Neuronal stem cell (in vitro differentiated cells): Measurements from ENCODE around the gene SPTLC3.

ENCODE experiments used
- DNase-seq: peaks from one replicate; pipeline ENCODE4 v3.0.0-alpha.2; 2013; ENCODE audit warnings: low spot score
- H2AFZ ChIP-seq: one replicate; pipeline ENCODE4 v1.6.1; 2013; ENCODE audit warnings: mild to moderate bottlenecking, low read length, inconsistent platforms
- H2AK5ac ChIP-seq: 2 replicates; pipeline ENCODE4 v1.6.1; 2013; ENCODE audit warnings: low read depth, mild to moderate bottlenecking, inconsistent platforms, low read length, moderate library complexity, mixed read lengths
- H2BK120ac ChIP-seq: 2 replicates; pipeline ENCODE4 v1.6.1; 2013; ENCODE audit warnings: low read depth, mild to moderate bottlenecking, inconsistent platforms, low read length, moderate library complexity, mixed read lengths
- H2BK12ac ChIP-seq: one replicate; pipeline ENCODE4 v1.6.1; 2013; ENCODE audit warnings: low read length, inconsistent platforms
- H2BK15ac ChIP-seq: 2 replicates; pipeline ENCODE4 v1.6.1; 2013; ENCODE audit warnings: mild to moderate bottlenecking, low read length, inconsistent platforms, mixed read lengths
- H2BK5ac ChIP-seq: one replicate; pipeline ENCODE4 v1.6.1; 2013; ENCODE audit warnings: inconsistent platforms, mild to moderate bottlenecking, low read length, moderate library complexity
- H3K14ac ChIP-seq: one replicate; pipeline ENCODE4 v1.6.1; 2013; ENCODE audit warnings: low read length, inconsistent platforms
- H3K18ac ChIP-seq: 2 replicates; pipeline ENCODE4 v1.6.1; 2013; ENCODE audit warnings: low read length, inconsistent platforms
- H3K23ac ChIP-seq: 2 replicates; pipeline ENCODE4 v1.6.1; 2013; ENCODE audit warnings: low read depth, mild to moderate bottlenecking, mixed read lengths, low read length, inconsistent platforms; ENCODE audit not compliant: poor library complexity
- H3K27ac ChIP-seq: replicated peaks from 3 replicates; pipeline ENCODE4 v1.5.1; 2013; ENCODE audit warnings: low read length, inconsistent platforms
- H3K27me3 ChIP-seq, 3 experiments: 2 replicates each; pipeline ENCODE4 v1.6.1; 2013; ENCODE audit warnings: low read length in 3 of 3, mild to moderate bottlenecking in 2 of 3, inconsistent platforms in 1 of 3, low read depth in 1 of 3, mixed read lengths in 1 of 3, moderate library complexity in 1 of 3; ENCODE audit not compliant: control insufficient read depth in 3 of 3, insufficient read depth in 3 of 3
- H3K36me3 ChIP-seq, 2 donors: replicated peaks in 1 of 2; 2 replicates each; pipeline ENCODE4 v1.6.1; 2013; ENCODE audit warnings: low read length in 2 of 2; ENCODE audit not compliant: control insufficient read depth in 2 of 2, insufficient read depth in 2 of 2
- H3K4ac ChIP-seq: 2 replicates; pipeline ENCODE4 v1.6.1; 2013; ENCODE audit warnings: inconsistent platforms, mild to moderate bottlenecking, low read length, moderate library complexity
- H3K4me1 ChIP-seq, 2 donors: 1 replicate in 1 of 2; 2 replicates in 1 of 2; pipeline ENCODE4 v1.6.1; 2013; ENCODE audit warnings: low read length in 2 of 2, low read depth in 1 of 2; ENCODE audit not compliant: control insufficient read depth in 2 of 2, insufficient read depth in 1 of 2
- H3K4me2 ChIP-seq: one replicate; pipeline ENCODE4 v1.6.1; 2013; ENCODE audit warnings: mild to moderate bottlenecking, low read length, inconsistent platforms; ENCODE audit not compliant: insufficient read depth, poor library complexity, severe bottlenecking
- H3K4me3 ChIP-seq, 2 donors: 2 replicates each; pipeline ENCODE4 v1.5.1; 2013; ENCODE audit warnings: low read length in 2 of 2, mild to moderate bottlenecking in 2 of 2, inconsistent platforms in 1 of 2, moderate library complexity in 1 of 2
- H3K79me1 ChIP-seq: one replicate; pipeline ENCODE4 v1.6.1; 2013; ENCODE audit warnings: low read depth, mild to moderate bottlenecking, inconsistent platforms, low read length, moderate library complexity
- H3K9ac ChIP-seq: one replicate; pipeline ENCODE4 v1.6.1; 2013; ENCODE audit warnings: mild to moderate bottlenecking, low read depth, low read length, inconsistent platforms; ENCODE audit not compliant: poor library complexity
- H3K9me3 ChIP-seq, 2 donors: replicated peaks in 1 of 2; 2 replicates each; pipeline versions ENCODE3 to v1.6.1; 2013; ENCODE audit warnings: low read length in 2 of 2, mild to moderate bottlenecking in 2 of 2, inconsistent platforms in 1 of 2, low read depth in 1 of 2, mixed read lengths in 1 of 2, moderate library complexity in 1 of 2; ENCODE audit not compliant: control insufficient read depth in 2 of 2, insufficient read depth in 1 of 2
- H4K8ac ChIP-seq: one replicate; pipeline ENCODE4 v1.6.1; 2013; ENCODE audit warnings: low read depth, mild to moderate bottlenecking, inconsistent platforms, low read length, moderate library complexity
- H4K91ac ChIP-seq: one replicate; pipeline ENCODE4 v1.6.1; 2013; ENCODE audit warnings: low read length, low read depth, mild to moderate bottlenecking, inconsistent platforms; ENCODE audit not compliant: poor library complexity
- WGBS, 2 donors: extraction: QIAGEN DNeasy Blood & Tissue Kit; methylation state at CpG; one replicate each; pipeline ENCODE4 v1.1.7; 2013; ENCODE audit warnings: missing lambda C conversion rate in 2 of 2, mixed read lengths in 1 of 2; ENCODE audit not compliant: insufficient read length in 2 of 2, insufficient replicate concordance in 1 of 2; ENCODE audit errors: extremely low coverage in 2 of 2; 5-methylcytosine and 5-hydroxymethylcytosine counted together

The SPTLC3 gene

DNA sequence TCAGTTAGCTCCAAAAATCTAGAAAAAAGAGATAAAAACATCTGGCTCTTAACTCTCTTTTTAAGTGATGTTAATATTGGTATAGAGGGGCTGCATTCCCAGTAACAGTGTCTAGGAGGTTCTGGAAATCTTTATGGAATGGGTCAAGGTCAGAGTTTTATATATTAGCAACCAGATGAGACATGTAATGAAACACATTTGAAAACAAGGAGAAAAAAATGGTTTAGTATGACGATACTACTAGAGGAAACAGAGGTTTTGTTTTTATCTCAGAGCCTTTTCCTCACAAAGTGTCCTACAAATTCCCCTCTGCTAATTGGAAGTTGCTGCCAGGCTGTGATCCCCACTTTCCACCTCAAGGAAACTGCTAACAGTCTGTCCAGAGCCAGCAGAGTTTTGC lies 111.7 kb downstream of the SPTLC3 start:
- Histone ChIP-seq H3K27me3 (no peaks in the 10 kb centered on the region), H2BK12ac (no peak overlapping the region), H3K4ac (no peak overlapping the region), H2AFZ (no peak overlapping the region), H4K91ac (no peak overlapping the region), H2BK5ac (no peak overlapping the region), H3K27ac (no peak overlapping the region), H3K9me3 (no peaks in the 10 kb centered on the region), H3K23ac (no peak overlapping the region), H2AK5ac (no peak overlapping the region), H3K14ac (no peak overlapping the region), H3K4me3 (no peak overlapping the region), H3K18ac (no peak overlapping the region), H2BK15ac (no peak overlapping the region), H3K36me3 (no peaks in the 10 kb centered on the region), H2BK120ac (no peak overlapping the region), H3K79me1 (no peaks in the 10 kb centered on the region), H3K4me1 (no peaks in the 10 kb centered on the region), H4K8ac (no peak overlapping the region), H3K4me2 (no peak overlapping the region), H3K9ac (no peak overlapping the region)
- no peak for DNase-seq
- WGBS, 2 donors = no CpG with 5 or more reads among the region's 1 CpG

DNA sequence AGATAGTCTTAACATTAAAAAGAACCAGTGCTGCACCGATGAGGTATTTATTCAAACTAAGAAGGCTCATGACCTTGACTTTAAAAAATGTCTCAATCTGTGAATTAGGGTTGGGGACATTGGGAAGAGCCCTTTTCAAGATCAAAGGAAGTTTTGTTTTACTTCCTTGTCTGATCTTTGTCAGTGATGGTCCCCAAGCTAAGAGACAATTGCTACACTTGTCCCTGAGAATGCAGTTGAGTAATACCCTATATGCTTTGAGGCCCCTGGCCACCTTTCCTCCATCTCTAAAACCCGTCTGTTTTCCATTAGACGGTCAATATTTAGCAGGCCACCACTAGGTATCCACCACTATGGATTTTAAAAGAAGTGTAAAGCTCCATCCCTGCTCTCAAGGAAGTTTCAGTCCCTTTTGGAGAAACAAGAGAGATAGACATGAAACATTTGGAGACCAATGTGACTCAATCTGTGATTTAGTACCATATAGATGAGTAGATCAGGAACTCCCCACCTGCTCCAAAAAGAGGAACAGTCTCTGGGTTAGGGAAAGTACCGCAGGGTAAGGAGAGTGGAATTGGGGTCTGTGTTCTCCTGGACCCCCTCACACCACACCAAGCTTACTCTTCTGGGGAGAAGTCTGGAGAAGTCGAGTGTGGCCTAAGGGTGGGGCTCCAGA lies 113.2 kb downstream of the SPTLC3 start:
- no peaks in the 10 kb centered on the region for H3K4me1 ChIP-seq
- H2AFZ ChIP-seq = no peak overlapping the region
- H3K4me2 ChIP-seq = no peak overlapping the region
- H3K36me3 ChIP-seq = no peaks in the 10 kb centered on the region
- no peak overlapping the region for H3K14ac ChIP-seq
- H2BK15ac ChIP-seq = no peak overlapping the region
- H3K18ac ChIP-seq = no peak overlapping the region
- no peak overlapping the region for H4K8ac ChIP-seq
- no peak overlapping the region for H4K91ac ChIP-seq
- no peak overlapping the region for H2BK120ac ChIP-seq
- WGBS, 2 donors = no CpG with 5 or more reads among the region's 5 CpGs
- H3K27ac ChIP-seq = no peak overlapping the region
- DNase-seq = no peak
- H3K9me3 ChIP-seq = no peaks in the 10 kb centered on the region
- no peak overlapping the region for H2AK5ac ChIP-seq
- H2BK5ac ChIP-seq = no peak overlapping the region
- H3K27me3 ChIP-seq = no peaks in the 10 kb centered on the region
- H3K23ac ChIP-seq = no peak overlapping the region
- H3K79me1 ChIP-seq = no peaks in the 10 kb centered on the region
- no peak overlapping the region for H3K4me3 ChIP-seq
- H3K4ac ChIP-seq = no peak overlapping the region
- no peak overlapping the region for H2BK12ac ChIP-seq
- H3K9ac ChIP-seq = no peak overlapping the region

GRCh38 chr20:13125486-13125885 lies 116.7 kb downstream of the SPTLC3 start:
- Histone ChIP-seq H3K36me3 (no peaks in the 10 kb centered on the region), H2BK15ac (no peak overlapping the region), H2BK12ac (no peak overlapping the region), H3K4me1 (no peaks in the 10 kb centered on the region), H3K4ac (no peak overlapping the region), H4K8ac (no peak overlapping the region), H2BK120ac (no peak overlapping the region), H2AK5ac (no peak overlapping the region), H3K9me3 (peaks cover 1 to 4% of the 10 kb centered on the region in 2 donors), H3K27ac (no peak overlapping the region), H3K14ac (no peak overlapping the region), H3K4me3 (no peak overlapping the region), H4K91ac (no peak overlapping the region), H3K23ac (no peak overlapping the region), H3K9ac (no peak overlapping the region), H2BK5ac (no peak overlapping the region), H3K79me1 (no peaks in the 10 kb centered on the region), H3K27me3 (no peaks in the 10 kb centered on the region), H3K18ac (no peak overlapping the region), H3K4me2 (no peak overlapping the region), H2AFZ (no peak overlapping the region)
- no CpG with 5 or more reads among the region's 2 CpGs for WGBS, 2 donors
- DNase-seq = no peak

DNA sequence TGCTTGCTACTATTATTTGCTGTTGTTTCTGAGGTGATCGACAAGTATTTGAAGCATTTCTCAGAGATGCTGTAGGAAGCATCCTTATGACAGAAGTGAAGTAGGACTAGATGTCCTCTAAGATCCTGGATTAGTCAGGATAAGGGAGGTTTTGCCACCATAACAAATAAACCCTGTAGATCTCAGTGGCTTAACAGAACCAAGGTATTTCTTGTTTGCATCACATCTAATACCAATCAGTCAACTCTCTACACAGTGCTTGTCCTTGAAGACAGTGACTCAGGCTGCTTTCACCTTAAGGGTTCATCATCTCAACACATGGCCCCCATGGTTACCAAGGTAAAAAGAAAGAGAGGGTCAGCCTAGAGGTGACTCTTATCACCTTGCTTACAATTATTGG lies 119.4 kb downstream of the SPTLC3 start:
- Histone ChIP-seq H3K23ac (no peak overlapping the region), H3K79me1 (no peaks in the 10 kb centered on the region), H3K36me3 (no peaks in the 10 kb centered on the region), H2BK15ac (no peak overlapping the region), H3K14ac (no peak overlapping the region), H3K27ac (no peak overlapping the region), H3K18ac (no peak overlapping the region), H2BK5ac (no peak overlapping the region), H4K8ac (no peak overlapping the region), H3K4me2 (no peak overlapping the region), H2AFZ (no peak overlapping the region), H3K4me3 (no peak overlapping the region), H4K91ac (no peak overlapping the region), H3K4me1 (no peaks in the 10 kb centered on the region), H3K9ac (no peak overlapping the region), H2BK12ac (no peak overlapping the region), H3K27me3 (no peaks in the 10 kb centered on the region), H2BK120ac (no peak overlapping the region), H3K9me3 (peaks cover 1 to 4% of the 10 kb centered on the region in 2 donors), H3K4ac (no peak overlapping the region), H2AK5ac (no peak overlapping the region)
- no peak for DNase-seq
- no CpG with 5 or more reads among the region's 1 CpG for whole genome bisulfite sequencing, 2 donors
